GM13977 (cell line): Measurements from ENCODE around the gene HOXD11.

Experiments used
- DNase-seq: peaks from one replicate; pipeline ENCODE4 v3.0.0; 2012; ENCODE audit warnings: low spot score
- in situ Hi-C: fragments of 300-500 bp; cut with MboI; formaldehyde crosslinking; loops from one replicate; pipeline ENCODE4 v1.12.0; 2022; ENCODE audit warnings: low sequenced_read_pairs, low pct_unique_long_range_greater_than_20kb, mixed read lengths, inconsistent platforms; ENCODE audit not compliant: unreplicated experiment
- TF ChIP-seq, protein P1 (sequence below): IDR thresholded peaks from 2 replicates; pipeline ENCODE4 v1.5.1; 2012; ENCODE audit warnings: mild to moderate bottlenecking, control low read depth; ENCODE audit not compliant: insufficient read depth; ENCODE audit errors: extremely low read depth, missing control alignments

The HOXD11 gene

DNA sequence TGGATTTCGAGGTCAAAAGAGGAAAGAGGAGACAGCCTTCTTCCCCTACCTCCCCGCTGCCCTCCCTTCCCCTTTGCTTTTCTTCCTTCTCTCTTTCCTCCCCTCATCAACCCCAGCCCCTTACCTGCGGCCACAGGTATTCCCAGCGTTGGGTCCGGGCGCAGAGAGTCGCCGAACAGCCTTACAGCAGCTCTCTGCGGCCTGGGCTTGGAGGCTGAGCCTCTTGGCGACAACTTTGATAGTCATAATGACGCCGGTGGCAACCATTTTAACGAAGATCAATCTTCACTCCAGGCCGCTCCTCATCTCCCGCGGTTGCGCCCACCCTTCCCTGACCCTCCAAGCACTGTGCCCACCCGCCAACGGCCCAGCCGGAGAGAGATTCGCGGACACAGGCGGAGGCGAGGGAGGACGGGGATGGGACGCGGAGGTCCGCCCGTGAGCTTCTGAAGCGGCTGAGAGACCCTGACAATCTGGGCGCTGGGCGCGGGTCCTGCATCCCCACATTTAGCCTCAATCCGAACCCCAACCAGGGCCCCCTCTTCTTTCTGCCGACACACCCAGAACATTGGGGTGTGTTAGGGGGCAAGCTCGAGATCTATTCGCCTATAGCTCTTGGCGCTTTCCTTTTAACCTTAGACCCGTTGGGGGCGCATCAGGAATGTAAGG lies 21.8 kb upstream of the HOXD11 start:
- in situ Hi-C loops: loop anchor here (25.0 kb wide), 2 partner anchors 398 to 1748 kb away; partner anchors contain the start of gene SP9
- TF ChIP-seq, protein P1, sequence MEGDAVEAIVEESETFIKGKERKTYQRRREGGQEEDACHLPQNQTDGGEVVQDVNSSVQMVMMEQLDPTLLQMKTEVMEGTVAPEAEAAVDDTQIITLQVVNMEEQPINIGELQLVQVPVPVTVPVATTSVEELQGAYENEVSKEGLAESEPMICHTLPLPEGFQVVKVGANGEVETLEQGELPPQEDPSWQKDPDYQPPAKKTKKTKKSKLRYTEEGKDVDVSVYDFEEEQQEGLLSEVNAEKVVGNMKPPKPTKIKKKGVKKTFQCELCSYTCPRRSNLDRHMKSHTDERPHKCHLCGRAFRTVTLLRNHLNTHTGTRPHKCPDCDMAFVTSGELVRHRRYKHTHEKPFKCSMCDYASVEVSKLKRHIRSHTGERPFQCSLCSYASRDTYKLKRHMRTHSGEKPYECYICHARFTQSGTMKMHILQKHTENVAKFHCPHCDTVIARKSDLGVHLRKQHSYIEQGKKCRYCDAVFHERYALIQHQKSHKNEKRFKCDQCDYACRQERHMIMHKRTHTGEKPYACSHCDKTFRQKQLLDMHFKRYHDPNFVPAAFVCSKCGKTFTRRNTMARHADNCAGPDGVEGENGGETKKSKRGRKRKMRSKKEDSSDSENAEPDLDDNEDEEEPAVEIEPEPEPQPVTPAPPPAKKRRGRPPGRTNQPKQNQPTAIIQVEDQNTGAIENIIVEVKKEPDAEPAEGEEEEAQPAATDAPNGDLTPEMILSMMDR: no peak
- peak; percentile 33 for DNase-seq

GRCh38 chr2:176085861-176086771 lies 21.0 kb upstream of the HOXD11 start:
- in situ Hi-C loops: loop anchor here (25.0 kb wide), 2 partner anchors 399 to 1749 kb away; partner anchors contain the start of gene SP9
- peak; percentile 64 for DNase-seq
- TF ChIP-seq, protein P1: peak; percentile 62

DNA sequence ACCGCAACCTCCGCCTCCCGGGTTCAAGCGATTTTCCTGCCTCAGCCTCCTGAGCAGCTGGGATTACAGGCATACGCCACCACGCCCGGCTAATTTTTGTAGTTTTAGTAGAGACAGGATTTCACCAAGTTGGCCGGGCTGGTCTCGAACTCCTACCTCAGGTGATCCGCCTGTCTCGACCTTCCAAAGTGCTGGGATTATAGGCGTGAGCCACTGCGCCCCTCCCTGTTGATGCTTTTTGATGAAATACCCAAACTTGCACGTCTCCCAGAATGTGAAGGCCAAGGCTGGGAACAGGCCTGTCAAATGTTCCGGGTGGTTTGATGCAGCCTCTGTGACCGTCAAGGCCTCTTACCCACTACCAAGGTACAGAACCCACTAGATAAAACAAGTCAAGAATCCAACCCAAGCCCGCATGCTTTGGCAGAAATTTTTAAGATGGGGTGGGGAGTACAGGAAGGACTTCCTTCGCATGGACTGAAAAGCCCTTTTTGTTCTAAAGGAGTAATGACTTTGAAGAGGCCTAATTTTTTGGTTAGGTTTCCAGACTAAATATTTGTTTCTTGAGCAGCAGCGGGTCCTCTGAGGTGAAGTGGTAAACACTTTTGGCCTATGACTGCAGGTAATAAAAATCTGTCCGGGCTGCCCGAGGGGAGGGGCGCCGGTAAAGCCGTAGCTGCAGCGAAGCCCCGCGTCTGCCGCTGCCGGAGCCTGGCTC lies 19.6 kb upstream of the HOXD11 start:
- TF ChIP-seq, protein P1: no peak
- no peak for DNase-seq
- in situ Hi-C loops: loop anchor here (25.0 kb wide), 2 partner anchors 400 to 1750 kb away; partner anchors contain the start of gene SP9

GRCh38 chr2:176088048-176088936 lies 18.8 kb upstream of the HOXD11 start:
- in situ Hi-C loops: loop anchor here (25.0 kb wide), 2 partner anchors 401 to 1751 kb away; partner anchors contain the start of gene SP9
- TF ChIP-seq, protein P1: peak; percentile 87
- peak; percentile 71 for DNase-seq

DNA sequence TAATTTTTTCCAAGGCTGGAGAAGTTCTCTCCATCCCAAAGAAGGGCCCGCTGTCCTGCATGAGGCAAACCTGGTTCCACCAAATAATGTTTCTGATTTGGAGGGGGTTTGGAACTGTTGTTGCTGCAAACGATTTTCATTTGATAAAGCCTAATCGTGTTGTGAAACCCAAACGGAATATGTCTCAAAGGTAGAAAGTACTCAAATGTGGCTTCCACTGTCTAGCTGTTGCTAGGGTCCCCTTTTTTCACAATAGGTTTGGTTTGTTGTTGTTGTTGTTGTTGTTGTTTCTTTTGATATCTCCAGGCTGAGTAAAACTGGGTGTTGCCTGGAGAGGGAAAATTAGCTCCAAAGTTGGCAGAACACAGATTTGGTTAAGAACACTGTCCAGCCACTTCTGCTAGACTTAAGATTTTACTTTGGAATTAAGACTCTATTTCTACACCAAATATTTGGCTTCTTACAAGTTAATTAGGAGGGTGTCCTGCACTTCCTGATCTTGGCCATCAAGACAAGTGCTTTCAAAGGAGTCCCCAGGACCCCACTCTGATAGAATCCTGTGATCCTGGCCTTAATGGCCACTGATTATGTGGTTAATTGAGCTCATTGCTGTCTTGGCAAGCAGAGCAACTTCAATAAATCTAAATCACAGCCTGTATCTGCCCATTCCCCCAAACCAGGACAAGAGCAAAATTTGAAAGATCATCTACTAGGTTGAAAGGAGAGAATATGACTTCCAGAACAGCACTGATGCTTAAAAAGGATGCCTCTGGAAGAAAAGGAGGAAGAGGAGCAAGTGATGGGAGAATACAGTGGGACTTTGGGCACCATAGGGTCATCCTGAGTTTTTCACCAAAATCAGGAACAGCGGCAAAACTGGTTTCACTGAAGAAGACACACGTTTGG lies 17.9 kb upstream of the HOXD11 start:
- no peak for DNase-seq
- TF ChIP-seq, protein P1: no peak
- in situ Hi-C loops: loop anchor here (25.0 kb wide), 2 partner anchors 402 to 1752 kb away; partner anchors contain the start of gene SP9
